Retinal pigment epithelial cell (primary cell): ENCODE data around the gene KBTBD13.
"Not testable (repeated sequence)": the region's sequence is repeated elsewhere in the genome, so short reads cannot be mapped to it uniquely, and the experiment has no call there.

Source experiments
- DNase-seq: peaks from one replicate; pipeline ENCODE4 v3.0.0-alpha.2; 2010; ENCODE audit warnings: low read depth
- H3K4me3 ChIP-seq: 2 replicates; pipeline ENCODE4 v1.5.1; 2011; ENCODE audit warnings: mild to moderate bottlenecking, low read length, control low read depth, moderate library complexity
- TF ChIP-seq, protein P1 (sequence below): conservative IDR thresholded peaks from 2 replicates; pipeline ENCODE4 v1.5.1; 2011; ENCODE audit warnings: low read depth, low read length, control low read depth, inconsistent platforms

The KBTBD13 gene

DNA sequence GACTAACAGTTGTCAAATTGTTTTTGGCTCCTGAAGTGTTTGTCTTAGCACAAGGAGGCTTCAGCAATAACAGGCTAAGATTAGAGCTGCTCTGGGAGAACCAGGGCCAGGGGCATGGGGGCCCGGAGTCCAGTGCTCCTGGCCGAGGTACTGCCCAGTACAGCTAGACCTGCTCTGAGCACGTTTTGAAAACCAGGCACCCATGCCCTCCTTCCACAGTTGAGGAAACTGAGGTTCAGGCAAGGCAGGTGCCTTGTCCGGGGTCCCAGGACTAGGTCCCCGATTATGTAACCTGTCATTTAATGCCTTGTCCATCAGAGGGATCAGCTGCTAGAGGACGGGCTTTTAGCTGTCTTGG is 19.2 kb downstream of the KBTBD13 start:
- TF ChIP-seq, protein P1, sequence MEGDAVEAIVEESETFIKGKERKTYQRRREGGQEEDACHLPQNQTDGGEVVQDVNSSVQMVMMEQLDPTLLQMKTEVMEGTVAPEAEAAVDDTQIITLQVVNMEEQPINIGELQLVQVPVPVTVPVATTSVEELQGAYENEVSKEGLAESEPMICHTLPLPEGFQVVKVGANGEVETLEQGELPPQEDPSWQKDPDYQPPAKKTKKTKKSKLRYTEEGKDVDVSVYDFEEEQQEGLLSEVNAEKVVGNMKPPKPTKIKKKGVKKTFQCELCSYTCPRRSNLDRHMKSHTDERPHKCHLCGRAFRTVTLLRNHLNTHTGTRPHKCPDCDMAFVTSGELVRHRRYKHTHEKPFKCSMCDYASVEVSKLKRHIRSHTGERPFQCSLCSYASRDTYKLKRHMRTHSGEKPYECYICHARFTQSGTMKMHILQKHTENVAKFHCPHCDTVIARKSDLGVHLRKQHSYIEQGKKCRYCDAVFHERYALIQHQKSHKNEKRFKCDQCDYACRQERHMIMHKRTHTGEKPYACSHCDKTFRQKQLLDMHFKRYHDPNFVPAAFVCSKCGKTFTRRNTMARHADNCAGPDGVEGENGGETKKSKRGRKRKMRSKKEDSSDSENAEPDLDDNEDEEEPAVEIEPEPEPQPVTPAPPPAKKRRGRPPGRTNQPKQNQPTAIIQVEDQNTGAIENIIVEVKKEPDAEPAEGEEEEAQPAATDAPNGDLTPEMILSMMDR = no peak
- no peak for DNase-seq
- no peak overlapping the region for H3K4me3 ChIP-seq

DNA sequence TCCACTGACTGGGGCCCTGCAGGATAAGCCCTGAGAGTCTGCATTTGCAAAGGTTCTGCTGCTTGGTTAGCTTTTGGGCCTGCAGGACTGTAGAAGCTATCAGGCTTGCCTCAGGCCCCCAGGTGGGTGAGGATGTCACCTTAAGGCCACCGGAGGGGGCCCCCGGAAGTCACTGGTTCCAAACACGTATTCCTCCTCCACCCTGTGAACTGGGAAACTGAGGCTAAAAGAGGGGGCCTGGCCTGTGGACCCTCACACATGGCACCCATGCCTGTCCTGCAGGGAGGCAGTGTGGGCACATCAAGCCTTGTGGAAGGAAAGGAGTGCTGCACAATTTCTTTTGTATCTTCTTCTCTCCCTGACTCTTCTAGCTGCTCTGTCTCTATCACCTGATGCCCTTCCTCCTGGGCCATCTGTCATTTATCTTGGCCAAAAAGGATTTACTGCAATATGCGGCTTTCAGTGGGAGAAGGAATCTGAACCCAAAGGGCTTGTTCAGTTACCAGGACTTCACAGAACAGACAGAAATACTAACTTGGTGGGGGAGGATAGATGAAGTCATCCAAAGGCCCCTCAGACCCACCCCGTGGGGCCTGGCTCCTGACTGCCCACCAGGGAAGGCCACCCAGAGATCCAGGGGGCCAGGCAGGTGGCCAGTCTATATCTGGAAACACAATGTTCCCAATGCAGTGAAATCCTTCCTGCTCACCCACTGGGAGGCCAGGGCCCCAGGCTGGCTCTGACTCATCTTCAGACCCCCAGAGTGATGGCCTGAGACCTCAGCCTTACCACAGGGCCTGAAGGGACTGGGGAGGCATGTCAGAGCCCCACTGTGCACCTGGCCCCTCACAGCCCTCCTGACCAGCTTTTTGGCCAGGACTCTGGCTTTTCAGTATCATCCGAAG is 20.2 kb downstream of the KBTBD13 start:
- TF ChIP-seq, protein P1 = no peak
- no peak for DNase-seq
- no peak overlapping the region for H3K4me3 ChIP-seq

DNA sequence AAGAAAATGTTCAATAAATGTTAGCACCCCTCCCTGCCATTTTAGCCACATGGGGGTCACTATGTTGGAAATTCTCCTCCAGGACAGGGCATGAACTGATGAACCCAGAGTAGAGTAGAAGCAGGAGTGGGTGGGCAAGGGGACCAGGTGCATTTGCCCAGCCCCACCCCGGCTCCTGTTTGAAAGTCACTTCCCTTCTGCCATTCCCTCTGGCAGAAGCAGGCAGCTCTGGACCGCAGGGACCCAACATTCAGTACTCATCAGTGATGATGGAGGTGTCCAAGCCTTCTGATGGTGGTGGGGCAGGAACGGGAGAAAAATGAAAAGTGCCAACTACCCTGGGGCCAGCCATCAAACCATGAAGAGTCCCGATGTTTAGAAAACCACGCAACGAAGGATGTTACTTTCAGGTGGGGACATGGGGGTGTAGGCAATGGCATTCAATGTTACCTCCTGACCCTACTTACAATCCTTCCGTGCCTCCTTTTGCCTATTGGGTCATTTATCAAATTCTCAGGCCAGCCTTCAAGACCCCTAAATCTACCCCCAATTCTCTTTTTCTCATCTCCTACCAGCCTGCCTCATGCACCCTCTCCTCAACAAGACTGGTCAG is 21.2 kb downstream of the KBTBD13 start:
- DNase-seq = no peak
- H3K4me3 ChIP-seq = no peak overlapping the region

DNA sequence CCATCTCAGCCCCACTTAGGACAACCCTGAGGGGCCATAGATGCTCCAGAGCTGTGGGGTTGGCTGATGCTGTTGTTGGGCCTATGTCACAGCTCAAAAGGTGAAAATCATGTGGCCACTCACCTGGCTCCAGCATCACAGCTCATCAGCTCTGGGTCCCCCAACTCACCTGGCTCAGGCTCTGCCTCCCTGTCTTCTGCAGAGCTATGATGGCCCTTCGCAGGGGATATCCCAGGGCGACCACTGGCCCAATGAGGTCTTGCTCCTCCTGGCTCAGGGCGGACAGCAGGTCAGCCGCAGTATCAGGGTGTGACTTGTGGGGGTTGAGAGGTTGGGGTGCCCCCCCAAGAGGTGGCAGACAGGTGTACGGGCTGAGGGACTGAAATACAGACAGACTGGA is 22.8 kb downstream of the KBTBD13 start:
- H3K4me3 ChIP-seq = no peak overlapping the region
- TF ChIP-seq, protein P1 = no peak
- no peak for DNase-seq

More for the DNA sequence above, 21.2 kb downstream of the KBTBD13 start:
- TF ChIP-seq, protein P1 = no peak

DNA sequence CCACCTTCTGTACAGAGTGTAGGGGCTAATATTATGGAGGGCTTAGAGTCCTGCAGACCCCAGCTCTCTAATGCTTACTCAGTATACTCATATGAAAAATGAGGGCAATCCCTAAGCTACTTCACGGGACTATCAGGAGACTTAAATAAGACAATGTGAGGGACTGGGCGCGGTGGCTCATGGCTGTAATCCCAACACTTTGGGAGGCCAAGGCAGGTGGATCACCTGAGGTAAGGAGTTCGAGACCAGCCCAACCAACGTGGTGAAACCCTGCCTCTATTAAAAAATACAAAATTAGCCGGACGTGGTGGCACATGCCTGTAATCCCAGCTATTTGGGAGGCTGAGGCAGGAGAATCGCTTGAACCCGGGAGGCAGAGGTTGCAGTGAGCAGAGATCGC is 23.3 kb downstream of the KBTBD13 start:
- H3K4me3 ChIP-seq, DNase-seq: not testable (repeated sequence)

DNA sequence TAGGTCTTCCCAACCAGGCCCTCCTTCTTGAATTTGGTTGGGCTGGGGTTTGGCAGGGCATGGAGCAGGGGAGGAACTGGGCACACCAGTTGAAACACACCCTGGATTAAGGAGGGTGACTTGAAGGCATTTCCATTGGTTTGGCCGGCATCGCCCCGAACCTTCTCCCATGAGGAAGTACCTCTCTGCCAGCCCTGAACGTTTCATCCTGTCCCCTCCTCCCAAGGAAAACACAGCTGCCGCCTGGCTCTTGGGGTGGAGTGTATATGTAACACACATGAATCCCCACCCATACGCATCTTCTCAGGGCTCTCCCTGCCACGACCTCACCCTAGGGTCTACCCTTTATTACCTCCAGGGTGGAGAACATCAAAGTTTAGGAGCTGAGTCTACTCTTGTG is 23.9 kb downstream of the KBTBD13 start:
- DNase-seq = no peak
- TF ChIP-seq, protein P1 = no peak
- H3K4me3 ChIP-seq = no peak overlapping the region

DNA sequence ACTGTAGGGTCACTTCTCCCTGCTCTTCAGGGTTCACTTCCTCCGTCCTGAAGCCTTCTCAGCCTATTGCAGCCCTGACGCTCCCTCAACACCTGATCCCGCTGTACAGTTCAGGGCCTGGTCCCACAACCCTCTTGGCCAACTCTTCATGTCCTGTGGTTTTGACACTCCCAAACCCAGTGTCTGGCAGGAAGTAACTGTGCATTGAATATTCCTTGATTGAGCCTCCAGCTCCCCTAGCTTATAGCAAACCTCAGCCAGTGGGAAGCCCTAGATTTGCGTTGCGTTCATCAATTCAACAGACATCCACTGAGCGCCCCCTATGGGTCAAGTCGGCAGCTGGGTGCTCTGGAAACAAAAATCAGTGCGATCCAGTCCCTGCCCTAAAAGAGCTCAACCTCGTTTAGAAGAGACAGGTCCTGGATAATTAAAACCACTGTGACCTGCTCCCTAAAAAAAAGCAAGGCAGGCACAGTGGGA is 24.9 kb downstream of the KBTBD13 start:
- H3K4me3 ChIP-seq = no peak overlapping the region
- TF ChIP-seq, protein P1 = peak; percentile 92
- no peak for DNase-seq
